Measurements from ENCODE around the gene LEMD2.

DNA sequence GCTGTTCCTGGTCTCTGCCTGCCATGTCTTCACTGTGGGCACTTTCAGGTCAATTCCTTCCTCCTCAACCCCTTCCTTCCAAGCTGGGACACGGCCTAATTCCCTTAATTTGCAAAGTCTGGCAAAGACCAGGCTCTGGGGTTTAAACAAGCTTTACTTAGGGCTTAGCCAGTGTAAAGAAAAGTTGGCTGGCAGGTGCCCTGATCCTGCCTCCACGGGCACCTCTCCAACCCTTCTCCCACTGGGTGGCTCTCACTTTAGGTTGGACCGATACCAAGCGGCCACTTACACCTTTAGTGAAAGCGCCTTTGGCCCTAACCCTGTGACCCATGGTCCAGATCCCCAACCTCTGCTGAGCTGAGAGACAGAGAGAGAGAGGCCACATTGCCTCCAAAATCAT is 28.6 kb upstream of the LEMD2 start:
- TF ChIP-seq, protein P1, sequence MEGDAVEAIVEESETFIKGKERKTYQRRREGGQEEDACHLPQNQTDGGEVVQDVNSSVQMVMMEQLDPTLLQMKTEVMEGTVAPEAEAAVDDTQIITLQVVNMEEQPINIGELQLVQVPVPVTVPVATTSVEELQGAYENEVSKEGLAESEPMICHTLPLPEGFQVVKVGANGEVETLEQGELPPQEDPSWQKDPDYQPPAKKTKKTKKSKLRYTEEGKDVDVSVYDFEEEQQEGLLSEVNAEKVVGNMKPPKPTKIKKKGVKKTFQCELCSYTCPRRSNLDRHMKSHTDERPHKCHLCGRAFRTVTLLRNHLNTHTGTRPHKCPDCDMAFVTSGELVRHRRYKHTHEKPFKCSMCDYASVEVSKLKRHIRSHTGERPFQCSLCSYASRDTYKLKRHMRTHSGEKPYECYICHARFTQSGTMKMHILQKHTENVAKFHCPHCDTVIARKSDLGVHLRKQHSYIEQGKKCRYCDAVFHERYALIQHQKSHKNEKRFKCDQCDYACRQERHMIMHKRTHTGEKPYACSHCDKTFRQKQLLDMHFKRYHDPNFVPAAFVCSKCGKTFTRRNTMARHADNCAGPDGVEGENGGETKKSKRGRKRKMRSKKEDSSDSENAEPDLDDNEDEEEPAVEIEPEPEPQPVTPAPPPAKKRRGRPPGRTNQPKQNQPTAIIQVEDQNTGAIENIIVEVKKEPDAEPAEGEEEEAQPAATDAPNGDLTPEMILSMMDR (conservative IDR thresholded peaks at IDR 0.05; ENCODE audit: low read depth, low read length): no peak
- no peak for TF ChIP-seq EZH2 (IDR thresholded peaks at IDR 0.05; ENCODE audit: borderline replicate concordance, low read depth, low read length, poor library complexity, severe bottlenecking)
